Endodermal cell (in vitro differentiated cells): ENCODE data around the gene SMYD3. TPM values are rescaled to one million over a fixed set of nuclear protein-coding genes. Genes with fewer than 3 reads are reported as not detected.

ENCODE experiments used
- DNase-seq: peaks from one replicate; pipeline ENCODE4 v3.0.0-alpha.2; 2017
- H3K27ac ChIP-seq: 2 replicates; pipeline ENCODE4 v1.5.1; 2013; ENCODE audit warnings: mild to moderate bottlenecking, low read depth, low read length, moderate library complexity
- H3K27me3 ChIP-seq: 2 replicates; pipeline ENCODE4 v1.6.1; 2013; ENCODE audit warnings: mild to moderate bottlenecking, low read length, moderate library complexity; ENCODE audit not compliant: insufficient read depth, control insufficient read depth, poor library complexity, severe bottlenecking
- H3K36me3 ChIP-seq: 2 replicates; pipeline ENCODE4 v1.7.0; 2013; ENCODE audit warnings: mild to moderate bottlenecking, low read length, moderate library complexity; ENCODE audit not compliant: control insufficient read depth, insufficient read depth
- H3K4me1 ChIP-seq: one replicate; pipeline ENCODE4 v1.7.0; 2013; ENCODE audit warnings: low read length; ENCODE audit not compliant: control insufficient read depth, insufficient read depth
- H3K4me3 ChIP-seq: 2 replicates; pipeline ENCODE4 v1.5.1; 2013; ENCODE audit warnings: mild to moderate bottlenecking, low read length, moderate library complexity
- H3K9ac ChIP-seq: 2 replicates; pipeline ENCODE4 v1.6.1; 2013; ENCODE audit warnings: mild to moderate bottlenecking, low read length, moderate library complexity; ENCODE audit not compliant: poor library complexity, severe bottlenecking; ENCODE audit errors: extremely low read depth
- H3K9me3 ChIP-seq: 2 replicates; pipeline ENCODE4 v1.6.1; 2013; ENCODE audit warnings: mild to moderate bottlenecking, low read length, moderate library complexity; ENCODE audit not compliant: control insufficient read depth
- H3K27ac Mint-ChIP-seq: 2 replicates; pipeline ENCODE4 v1.8.0; 2020; ENCODE audit warnings: mixed read lengths
- H3K27me3 Mint-ChIP-seq: 2 replicates; pipeline ENCODE4 v1.8.0; 2021; ENCODE audit warnings: mild to moderate bottlenecking, mixed read lengths; ENCODE audit not compliant: insufficient read depth
- H3K36me3 Mint-ChIP-seq: 2 replicates; pipeline ENCODE4 v1.8.0; 2020; ENCODE audit warnings: low read depth, mixed read lengths
- H3K4me1 Mint-ChIP-seq: 2 replicates; pipeline ENCODE4 v1.8.0; 2020; ENCODE audit warnings: mixed read lengths
- H3K4me3 Mint-ChIP-seq: 2 replicates; pipeline ENCODE4 v1.8.0; 2020; ENCODE audit warnings: mild to moderate bottlenecking, moderate library complexity, mixed read lengths
- H3K9me3 Mint-ChIP-seq: 2 replicates; pipeline ENCODE4 v1.8.0; 2020; ENCODE audit warnings: mild to moderate bottlenecking, mixed read lengths
- WGBS, 2 experiments: methylation state at CpG; one replicate each; pipeline versions ENCODE4 v1.1.5 to v1.1.7; 2013; ENCODE audit warnings: missing lambda C conversion rate in 2 of 2, mixed read lengths in 1 of 2; ENCODE audit not compliant: insufficient coverage in 1 of 2, insufficient read length in 1 of 2; 5-methylcytosine and 5-hydroxymethylcytosine counted together
- total RNA-seq, 2 donors: library from RNA; stranded (reverse); fragmentation: NEBNext Ultra II Directional in 1 of 2; extraction: Animal tissue kit (Norgen Biotek cat#: 25700) in 1 of 2; gene quantifications; 2 replicates in 1 of 2; 3 replicates in 1 of 2; pipeline ENCODE4 v1.2.1, GENCODE V29; 2021
- TF ChIP-seq, protein P1 (sequence below): fragments of 200-600 bp; sonication (generic); conservative IDR thresholded peaks from 2 replicates; pipeline ENCODE4 v1.5.0; 2021; ENCODE audit warnings: antibody characterized with exemption, mild to moderate bottlenecking

Gene SMYD3
- total RNA-seq, 2 donors from 2014 or later = 32.3 to 45.8 TPM

DNA sequence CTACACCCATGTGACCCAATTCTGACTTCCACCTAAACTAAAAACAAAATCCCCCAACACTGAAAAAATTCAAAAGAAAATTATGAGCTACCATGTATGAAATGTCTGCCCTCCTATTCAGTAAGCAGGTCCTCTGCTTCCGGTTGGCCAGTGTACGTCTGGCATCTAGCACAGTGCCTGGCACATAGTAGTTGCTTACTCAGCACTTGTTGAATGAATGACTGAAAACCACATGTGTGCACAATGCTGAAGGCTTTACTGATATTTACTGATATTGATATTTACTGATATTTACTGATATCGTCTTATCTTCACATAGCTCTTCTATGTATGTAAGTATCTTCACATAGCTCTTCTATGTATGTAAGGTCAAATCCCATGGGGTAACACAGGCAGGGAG is 642.2 kb downstream of the SMYD3 start:
- Histone ChIP-seq H3K4me1 (no peaks in the 10 kb centered on the region), H3K36me3 (no peaks in the 10 kb centered on the region), H3K27me3 (no peaks in the 10 kb centered on the region), H3K4me3 (no peak overlapping the region), H3K27ac (no peak overlapping the region), H3K9me3 (no peaks in the 10 kb centered on the region), H3K9ac (no peak overlapping the region)
- TF ChIP-seq, protein P1, sequence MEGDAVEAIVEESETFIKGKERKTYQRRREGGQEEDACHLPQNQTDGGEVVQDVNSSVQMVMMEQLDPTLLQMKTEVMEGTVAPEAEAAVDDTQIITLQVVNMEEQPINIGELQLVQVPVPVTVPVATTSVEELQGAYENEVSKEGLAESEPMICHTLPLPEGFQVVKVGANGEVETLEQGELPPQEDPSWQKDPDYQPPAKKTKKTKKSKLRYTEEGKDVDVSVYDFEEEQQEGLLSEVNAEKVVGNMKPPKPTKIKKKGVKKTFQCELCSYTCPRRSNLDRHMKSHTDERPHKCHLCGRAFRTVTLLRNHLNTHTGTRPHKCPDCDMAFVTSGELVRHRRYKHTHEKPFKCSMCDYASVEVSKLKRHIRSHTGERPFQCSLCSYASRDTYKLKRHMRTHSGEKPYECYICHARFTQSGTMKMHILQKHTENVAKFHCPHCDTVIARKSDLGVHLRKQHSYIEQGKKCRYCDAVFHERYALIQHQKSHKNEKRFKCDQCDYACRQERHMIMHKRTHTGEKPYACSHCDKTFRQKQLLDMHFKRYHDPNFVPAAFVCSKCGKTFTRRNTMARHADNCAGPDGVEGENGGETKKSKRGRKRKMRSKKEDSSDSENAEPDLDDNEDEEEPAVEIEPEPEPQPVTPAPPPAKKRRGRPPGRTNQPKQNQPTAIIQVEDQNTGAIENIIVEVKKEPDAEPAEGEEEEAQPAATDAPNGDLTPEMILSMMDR = no peak
- Mint-ChIP-seq H3K9me3 (no peaks in the 10 kb centered on the region), H3K27ac (no peak overlapping the region), H3K27me3 (no peaks in the 10 kb centered on the region), H3K4me3 (no peak overlapping the region), H3K36me3 (no peaks in the 10 kb centered on the region), H3K4me1 (peaks cover 4% of the 10 kb centered on the region)
- WGBS, 2 experiments = 90 to 93% methylated on average over 2 of the region's 3 CpGs
- no peak for DNase-seq

DNA sequence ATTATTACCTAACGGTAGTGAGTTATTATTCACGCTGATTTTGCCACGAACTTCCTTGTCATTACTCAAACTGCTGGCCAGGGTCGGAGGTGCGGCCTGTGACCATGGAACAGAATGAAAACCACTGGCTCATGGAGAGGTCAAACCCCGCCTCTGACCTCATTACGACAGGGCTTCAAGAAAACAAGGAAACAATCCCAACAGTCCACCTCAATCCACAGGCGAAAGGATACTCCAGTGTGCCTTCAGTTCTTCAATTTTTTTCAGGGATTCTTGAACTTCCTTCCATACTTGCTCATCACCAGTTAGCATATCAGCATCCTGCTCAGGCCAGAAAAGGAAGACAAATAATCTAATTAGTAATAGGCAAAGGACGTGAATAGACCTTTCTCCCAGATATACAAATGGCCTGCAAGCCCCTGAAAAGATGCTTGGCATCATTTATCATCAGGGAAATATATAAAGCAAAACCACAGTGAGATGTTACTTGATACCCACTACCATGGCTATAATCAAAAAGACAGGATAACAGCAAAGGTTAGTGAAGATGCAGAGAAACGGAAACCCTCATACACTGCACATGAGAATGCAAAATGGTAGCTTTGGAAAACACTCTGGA is 643.4 kb downstream of the SMYD3 start:
- Mint-ChIP-seq H3K9me3 (no peaks in the 10 kb centered on the region), H3K36me3 (no peaks in the 10 kb centered on the region), H3K27me3 (no peaks in the 10 kb centered on the region), H3K4me1 (no peaks in the 10 kb centered on the region), H3K27ac (no peak overlapping the region), H3K4me3 (no peak overlapping the region)
- TF ChIP-seq, protein P1 = no peak
- Histone ChIP-seq H3K27me3 (no peaks in the 10 kb centered on the region), H3K36me3 (no peaks in the 10 kb centered on the region), H3K27ac (no peak overlapping the region), H3K9ac (no peak overlapping the region), H3K4me1 (no peaks in the 10 kb centered on the region), H3K9me3 (no peaks in the 10 kb centered on the region), H3K4me3 (no peak overlapping the region)
- 81 to 82% methylated on average over 8 to 9 of the region's 10 CpGs for WGBS, 2 experiments
- no peak for DNase-seq

DNA sequence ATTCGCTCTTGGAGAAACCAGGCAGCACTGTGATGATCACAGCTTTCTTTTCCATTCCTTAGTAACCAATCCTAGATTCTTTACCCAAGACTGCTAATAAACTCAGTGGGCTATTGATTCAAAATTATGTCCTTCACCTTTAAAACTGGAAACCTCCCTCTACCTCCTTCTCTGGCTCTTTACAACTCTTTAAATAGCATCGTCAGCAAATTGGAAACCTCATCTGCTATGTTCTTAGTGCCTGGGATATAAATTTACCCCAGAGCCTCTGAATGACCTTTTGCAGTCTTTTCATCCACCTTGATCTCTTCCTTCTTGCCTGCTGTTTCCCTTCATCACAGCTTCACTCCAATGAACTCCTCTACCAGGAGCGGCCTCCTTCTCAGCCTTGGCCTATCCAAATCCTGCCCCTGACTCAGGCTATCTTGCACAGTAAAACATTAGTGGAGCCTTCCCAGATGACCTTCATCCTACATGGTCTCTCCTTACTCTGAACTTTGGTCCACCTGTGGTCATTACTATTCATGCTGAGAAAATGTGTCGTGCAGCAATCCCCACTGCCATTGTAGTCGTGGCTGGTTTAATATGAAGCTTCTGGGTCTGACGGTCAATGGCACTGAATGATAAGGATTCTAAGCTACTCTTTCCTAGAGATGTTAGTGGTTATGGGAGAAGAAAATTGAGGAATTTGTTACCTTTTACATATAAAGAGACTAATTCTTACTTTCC is 644.1 kb downstream of the SMYD3 start:
- no peak for DNase-seq
- Mint-ChIP-seq H3K36me3 (no peaks in the 10 kb centered on the region), H3K4me3 (no peak overlapping the region), H3K27me3 (no peaks in the 10 kb centered on the region), H3K4me1 (no peaks in the 10 kb centered on the region), H3K27ac (no peak overlapping the region), H3K9me3 (no peaks in the 10 kb centered on the region)
- Histone ChIP-seq H3K27ac (no peak overlapping the region), H3K9ac (no peak overlapping the region), H3K9me3 (no peaks in the 10 kb centered on the region), H3K36me3 (no peaks in the 10 kb centered on the region), H3K27me3 (no peaks in the 10 kb centered on the region), H3K4me3 (no peak overlapping the region), H3K4me1 (no peaks in the 10 kb centered on the region)
- TF ChIP-seq, protein P1 = no peak
- WGBS, 2 experiments = 78 to 79% methylated on average over 5 to 6 of the region's 6 CpGs
